Retina (tissue), 1 donor: Measurements from ENCODE around the gene UBAC1.
A peak's percentile ranks its signal among the peaks of the same experiment; 100 is the strongest.

Source experiments
- DNase-seq: peaks from one replicate; pipeline ENCODE4 v3.0.0-alpha.2; 2016

Gene UBAC1

GRCh38 chr9:135993409-135993742, 32.2 kb upstream of the UBAC1 start:
- DNase-seq = no peak

- DNase-seq = peak; percentile 83
These were observed 31.6 kb upstream of the UBAC1 start for GRCh38 chr9:135992486-135993408.

- no peak for DNase-seq
These were observed 30.6 kb upstream of the UBAC1 start for GRCh38 chr9:135991771-135992170.

DNA sequence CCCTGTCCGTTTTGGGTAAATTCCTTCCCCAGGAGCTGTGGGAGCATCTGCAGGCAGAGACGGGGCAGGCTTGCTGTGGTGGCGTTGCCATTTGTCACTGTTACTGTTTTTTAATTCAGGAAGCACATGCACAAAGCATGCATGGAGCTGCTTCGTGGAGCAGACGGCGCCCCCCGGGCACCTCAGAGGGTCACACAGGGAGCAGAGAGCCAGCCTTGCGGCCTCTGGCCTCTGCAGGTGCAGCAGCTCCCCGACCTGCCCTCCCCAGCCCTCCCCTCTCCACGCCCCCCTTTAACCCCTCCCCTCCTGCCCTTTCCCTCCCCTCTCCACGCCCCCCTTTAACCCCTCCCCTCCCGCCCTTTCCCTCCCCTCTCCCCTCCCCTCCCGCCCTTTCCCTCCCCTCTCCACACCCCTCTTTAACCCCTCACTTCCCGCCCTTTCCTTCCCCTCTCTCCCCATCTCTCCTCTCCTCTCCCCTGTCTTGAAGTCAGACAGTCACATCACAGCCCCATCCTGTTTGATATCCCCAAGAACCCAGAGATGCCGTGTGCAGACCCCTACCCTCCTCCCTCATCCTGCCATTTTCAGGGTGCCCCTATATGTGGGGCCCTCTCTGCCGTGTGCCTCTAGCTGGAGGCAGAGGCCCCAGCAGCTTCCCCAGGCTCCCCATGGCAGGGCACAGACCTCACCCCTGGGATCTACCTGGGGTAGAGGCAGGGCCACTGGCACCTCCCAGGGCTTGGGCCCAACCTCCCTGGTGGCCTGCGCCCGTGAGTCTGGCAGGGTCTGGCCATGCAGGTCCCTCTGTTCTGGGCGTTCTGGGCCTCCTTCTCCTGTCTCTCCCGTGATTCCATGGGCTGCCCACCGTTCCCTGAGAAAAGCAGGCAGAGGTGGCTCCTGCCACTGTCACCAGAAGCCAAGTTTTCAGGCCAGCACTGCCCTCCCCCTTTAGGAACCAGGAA, 29.6 kb upstream of the UBAC1 start:
- DNase-seq = no peak

- DNase-seq = peak; percentile 73
These were observed 28.7 kb upstream of the UBAC1 start for GRCh38 chr9:135989722-135990467.

DNA sequence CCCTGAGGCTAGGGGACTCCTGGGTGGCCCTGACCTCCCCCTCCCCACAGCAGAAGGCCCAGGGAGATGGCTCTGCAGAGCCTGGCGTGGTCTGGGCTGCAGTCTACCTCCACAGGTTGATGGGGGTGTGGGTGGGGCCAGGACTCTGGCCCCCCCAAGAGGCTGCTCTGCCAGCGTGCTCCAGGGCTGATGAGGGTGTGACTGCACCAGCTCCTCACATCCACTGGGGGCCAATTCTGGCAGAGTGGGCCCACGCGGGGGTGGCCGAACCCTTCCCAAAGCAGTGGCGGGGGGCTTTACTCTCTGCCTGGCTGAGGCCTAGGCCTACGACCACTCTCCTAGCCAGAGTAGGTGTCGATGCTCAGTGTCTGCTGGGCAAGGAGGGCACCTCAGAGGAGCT, 28.0 kb upstream of the UBAC1 start:
- no peak for DNase-seq

DNA sequence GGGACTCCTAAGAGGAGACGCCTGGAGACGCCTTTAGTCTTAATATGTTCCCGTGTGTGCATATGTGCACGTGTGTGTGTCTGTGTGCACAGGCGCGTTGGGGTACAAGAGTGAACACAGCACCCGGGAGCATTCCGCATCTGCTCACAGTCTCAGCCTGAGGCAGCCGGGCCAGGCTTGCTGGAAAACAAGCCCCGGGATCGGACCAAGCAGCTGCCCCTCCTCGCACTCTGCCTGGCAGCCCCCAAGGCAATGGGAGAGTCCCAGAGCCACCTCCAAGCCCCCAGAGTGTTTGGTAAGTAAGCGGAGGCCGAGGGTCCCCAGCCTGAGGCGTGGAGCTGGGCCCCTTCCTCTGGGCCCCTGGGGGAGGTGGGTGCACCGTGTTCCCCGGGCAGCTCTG, 27.3 kb upstream of the UBAC1 start:
- DNase-seq = peak; percentile 48

DNA sequence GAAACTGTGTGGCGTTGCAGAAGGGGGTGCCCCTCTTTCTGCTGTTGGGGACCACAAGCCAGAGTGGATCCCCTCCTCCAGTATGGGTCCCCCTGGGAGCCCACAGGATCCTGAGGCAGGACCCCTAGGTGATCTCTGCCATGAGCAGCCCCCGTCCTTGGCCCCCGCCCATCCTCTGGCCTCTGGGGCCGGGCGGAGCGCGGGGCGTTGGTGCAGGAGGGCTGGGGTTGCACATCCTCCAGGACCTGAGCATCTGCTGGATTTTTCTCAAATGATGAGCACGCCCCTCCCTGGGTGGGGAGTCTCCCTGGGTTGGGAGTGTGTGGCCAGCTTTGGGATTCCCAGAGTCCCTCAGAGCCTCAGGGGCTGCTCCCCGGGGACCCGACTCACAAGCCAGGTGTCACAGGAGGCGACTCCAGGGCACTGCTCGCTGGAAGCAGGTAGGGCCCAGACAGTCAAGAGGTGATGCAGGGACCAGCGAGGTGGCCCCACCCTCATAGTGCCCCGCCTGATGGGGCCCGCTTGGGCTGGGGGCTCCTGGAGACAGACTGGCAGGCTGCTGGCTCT, 26.7 kb upstream of the UBAC1 start:
- DNase-seq = no peak

DNA sequence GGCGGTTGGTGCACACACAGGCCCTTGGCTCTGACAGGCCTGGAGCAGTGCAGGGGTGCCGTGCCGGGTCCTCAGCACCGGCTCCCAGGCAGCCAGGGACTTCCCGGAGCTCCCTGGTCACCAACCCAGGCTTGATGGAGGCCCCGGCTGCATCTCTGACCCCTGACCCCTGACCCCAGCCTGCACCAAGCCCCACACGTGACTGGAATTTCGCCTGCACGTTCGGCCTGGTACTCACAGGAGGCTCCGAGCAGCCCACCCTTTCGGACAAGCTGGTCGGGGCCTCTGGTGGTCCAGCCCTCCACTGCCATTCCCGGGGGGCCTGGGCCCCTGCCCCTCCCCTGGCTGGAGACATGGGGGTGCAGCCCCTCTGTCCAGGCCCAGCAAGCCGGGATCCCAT, 25.4 kb upstream of the UBAC1 start:
- no peak for DNase-seq

- DNase-seq = no peak
These were observed 24.7 kb upstream of the UBAC1 start for GRCh38 chr9:135985889-135986288.

DNA sequence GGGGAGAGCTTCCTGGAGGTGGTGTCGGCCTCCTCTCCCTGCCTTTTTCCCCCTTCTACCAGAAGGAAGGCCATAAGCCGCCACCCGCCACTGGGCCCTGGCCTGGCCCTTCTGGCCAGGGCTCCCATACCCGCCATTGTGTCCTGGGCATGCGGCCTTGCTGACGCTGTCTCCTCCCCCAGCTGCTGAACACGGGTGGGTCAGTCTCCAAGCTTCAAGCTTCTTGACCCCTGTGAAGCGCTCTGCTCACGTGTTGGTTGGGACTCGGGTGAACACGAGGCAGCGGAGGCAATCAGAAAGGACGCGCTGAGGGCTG, 24.2 kb upstream of the UBAC1 start:
- DNase-seq = no peak

- no peak for DNase-seq
These were observed 23.0 kb upstream of the UBAC1 start for GRCh38 chr9:135984072-135984710.

- no peak for DNase-seq
These were observed 22.3 kb upstream of the UBAC1 start for GRCh38 chr9:135983208-135984071.

GRCh38 chr9:135982499-135983207, 21.5 kb upstream of the UBAC1 start:
- DNase-seq = no peak

DNA sequence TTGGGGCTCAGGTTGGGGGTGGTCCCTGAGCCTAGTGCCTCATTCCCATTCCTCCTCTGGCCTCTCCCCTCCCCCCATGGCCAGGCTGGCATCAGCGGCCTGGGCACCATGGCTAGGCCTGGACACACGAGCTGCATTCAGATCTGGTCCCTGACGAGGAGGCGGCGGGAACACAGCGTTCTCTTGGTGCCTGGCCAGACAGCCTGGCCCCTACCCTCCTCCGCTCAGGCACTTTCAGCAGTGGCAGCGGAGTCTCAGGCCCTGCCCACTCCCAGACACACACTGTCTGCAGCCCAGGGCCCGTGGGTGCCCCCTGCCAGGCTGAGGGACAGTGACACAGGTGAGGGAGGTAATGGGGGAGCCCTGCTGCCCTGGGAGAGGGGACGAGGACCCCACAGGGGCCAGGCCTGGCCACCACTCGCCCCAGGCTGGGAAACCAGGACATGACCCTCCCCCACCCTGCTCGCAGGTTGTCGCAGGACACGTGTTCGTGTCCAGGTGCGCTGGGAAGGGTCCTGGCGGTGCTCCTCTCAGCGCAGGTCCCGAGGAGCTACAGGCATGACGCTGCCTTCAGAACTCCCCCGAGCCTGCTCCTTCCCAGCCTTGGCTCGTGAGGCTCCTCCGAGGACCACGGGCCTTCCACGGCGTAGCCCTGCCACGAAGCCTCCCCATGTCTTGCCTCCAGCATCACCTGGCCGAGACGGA, 19.9 kb upstream of the UBAC1 start:
- no peak for DNase-seq

DNA sequence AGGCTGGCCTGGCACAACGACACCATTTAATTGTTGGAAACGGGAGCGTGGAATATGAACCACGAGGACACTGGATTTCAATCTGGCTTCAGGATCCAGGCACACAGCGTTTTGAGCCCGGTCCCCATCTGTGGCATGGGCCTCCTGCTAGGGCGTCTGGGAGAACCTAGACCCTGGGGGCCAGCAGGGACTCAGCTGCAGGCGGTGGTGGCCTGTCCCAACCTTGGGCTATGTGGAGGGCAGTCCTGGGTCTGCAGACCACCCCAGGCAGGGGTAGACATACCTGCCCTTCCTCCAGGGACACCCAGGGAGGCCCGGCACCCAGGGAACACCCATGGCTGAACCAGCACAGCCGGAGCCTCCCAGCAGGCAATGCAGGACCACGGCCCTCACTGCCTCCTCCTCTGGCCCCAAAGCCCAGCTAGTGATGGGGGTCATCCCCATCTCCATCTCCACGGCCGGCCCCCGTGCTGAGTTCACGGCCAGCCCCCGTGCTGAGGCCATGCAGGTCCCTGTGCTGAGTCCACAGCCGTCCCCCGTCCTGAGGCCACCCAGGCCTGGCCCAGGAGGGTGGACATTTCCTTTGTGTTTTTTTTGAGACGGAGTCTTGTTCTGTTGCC, 18.5 kb upstream of the UBAC1 start:
- DNase-seq = no peak

GRCh38 chr9:135978642-135979546, 17.7 kb upstream of the UBAC1 start:
- peak; percentile 43 for DNase-seq

GRCh38 chr9:135976944-135977343, 15.8 kb upstream of the UBAC1 start:
- no peak for DNase-seq
